Measurements from ENCODE around the gene NOSIP. TPM values are rescaled to one million over a fixed set of nuclear protein-coding genes. Genes with fewer than 3 reads are reported as not detected.
"Not testable (repeated sequence)": the region's sequence is repeated elsewhere in the genome, so short reads cannot be mapped to it uniquely, and the experiment has no call there.

NOSIP gene
- polyA plus RNA-seq, result 100 to 1,000 TPM in 3 of 4 donors, 10 to 100 TPM in 1; 51.8 to 181 (median 134) TPM
- long read RNA-seq, donor 1, transcript NOSIP-204 (9 exons, 1,005 nt), result major isoform, 19 of 19 reads
- long read RNA-seq, donor 1, partial matches to known transcripts, result 0 of 19 reads
- long read RNA-seq, donor 1, other reads (novel, unspliced or antisense), result 0 of 19 reads
- long read RNA-seq, donor 2, partial matches to known transcripts, result 0 of 7 reads
- long read RNA-seq, donor 2, other reads (novel, unspliced or antisense), result 6 of 7 reads
- long read RNA-seq, donor 3, transcript NOSIP-204 (9 exons, 1,005 nt), result major isoform, 10 of 70 reads
- long read RNA-seq, donor 3, partial matches to known transcripts, result 60 of 70 reads
- long read RNA-seq, donor 3, other reads (novel, unspliced or antisense), result 0 of 70 reads
- long read RNA-seq, donor 4, result 0 reads
- long read RNA-seq, donor 5, partial matches to known transcripts, result 6 of 6 reads
- long read RNA-seq, donor 5, other reads (novel, unspliced or antisense), result 0 of 6 reads
- long read RNA-seq, donor 6, transcript NOSIP-204 (9 exons, 1,005 nt), result major isoform, 10 of 10 reads
- long read RNA-seq, donor 6, partial matches to known transcripts, result 0 of 10 reads
- long read RNA-seq, donor 6, other reads (novel, unspliced or antisense), result 0 of 10 reads
- long read RNA-seq, donor 7, transcript NOSIP-204 (9 exons, 1,005 nt), result major isoform, 43 of 71 reads
- long read RNA-seq, donor 7, partial matches to known transcripts, result 25 of 71 reads
- long read RNA-seq, donor 7, other reads (novel, unspliced or antisense), result 0 of 71 reads
- long read RNA-seq, donor 8, partial matches to known transcripts, result 0 of 4 reads
- long read RNA-seq, donor 8, other reads (novel, unspliced or antisense), result 0 of 4 reads
- long read RNA-seq, donor 9, partial matches to known transcripts, result 0 of 3 reads
- long read RNA-seq, donor 9, other reads (novel, unspliced or antisense), result 0 of 3 reads
- long read RNA-seq, donor 10, transcript NOSIP-204 (9 exons, 1,005 nt), result major isoform, 17 of 19 reads
- long read RNA-seq, donor 10, partial matches to known transcripts, result 0 of 19 reads
- long read RNA-seq, donor 10, other reads (novel, unspliced or antisense), result 0 of 19 reads

DNA sequence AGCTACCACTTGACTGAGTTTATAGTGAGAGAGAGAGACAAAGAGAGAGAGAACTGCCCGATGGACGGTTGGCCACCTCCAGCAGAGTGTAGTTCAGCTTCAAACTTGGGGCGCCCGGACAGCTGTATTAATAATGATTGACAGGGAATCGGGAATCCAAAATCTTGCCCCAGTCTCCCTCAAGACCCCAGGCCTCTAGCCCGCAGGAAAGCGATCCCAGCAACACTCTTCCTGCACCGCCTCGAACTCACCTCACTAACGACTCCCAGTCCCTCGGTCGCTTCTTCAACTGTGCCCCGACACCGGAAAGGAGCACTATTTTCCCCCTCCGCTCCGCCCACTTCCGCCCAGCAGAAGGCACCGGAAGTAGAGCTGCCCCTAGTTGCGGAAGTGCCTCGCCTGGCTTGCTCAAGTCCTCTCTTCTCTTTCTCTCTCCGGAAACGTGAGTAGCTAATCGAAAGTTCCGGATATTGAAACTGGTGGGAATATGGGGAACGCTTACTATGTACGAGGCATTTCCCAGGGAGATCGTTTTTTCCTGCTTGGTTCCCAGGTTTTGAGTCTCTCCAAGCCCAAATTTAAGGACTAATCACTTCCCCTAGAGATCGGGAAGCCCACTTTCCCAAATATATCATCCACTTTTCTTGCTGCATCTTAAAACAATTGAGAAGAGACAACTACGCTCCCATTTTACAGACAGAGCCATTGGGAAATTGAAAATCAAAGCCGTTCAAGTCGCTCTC, at the start of gene NOSIP:
Gene NOSIP (minus strand): TSS at position 293 of the 743 bp plus-strand sequence. CDS start 19,865 bp downstream, outside the sequence.
- peaks cover 0 to 34% (median 0%) of the 10 kb centered on the region in 3 donors for H3K36me3 ChIP-seq (ENCODE audit: control insufficient read depth in 3 of 3, insufficient read depth in 2 of 3, low read depth in 1 of 3, low read length in 3 of 3)
- FAIRE-seq, result no peak
- DNase-seq, result peak; percentile 98
- H3K27ac ChIP-seq (ENCODE audit: low read depth in 1 of 3, low read length in 2 of 3), result peak within 1 kb of the TSS; percentile 45 to 84 (median 68)
- peak within 1 kb of the TSS; percentile 71 to 87 (median 82) for H3K4me3 ChIP-seq (ENCODE audit: low read depth in 1 of 3, low read length in 3 of 3)
- H3K27me3 ChIP-seq (ENCODE audit: control insufficient read depth in 3 of 3, insufficient read depth in 3 of 3, low read length in 3 of 3), result no peaks in the 10 kb centered on the region
- peaks cover 0 to 14% (median 6%) of the 10 kb centered on the region in 3 donors for H3K4me1 ChIP-seq (ENCODE audit: control insufficient read depth in 3 of 3, insufficient read depth in 2 of 3, low read depth in 1 of 3, low read length in 2 of 3)
- WGBS, 3 donors, result 1 to 2% (median 2%) methylated on average over 31 of the region's 31 CpGs
- no peaks in the 10 kb centered on the region for H3K9me3 ChIP-seq (ENCODE audit: control insufficient read depth in 2 of 2, insufficient read depth in 1 of 2, low read depth in 1 of 2, low read length in 1 of 2)

- FAIRE-seq, result no peak
- H3K27me3 ChIP-seq (ENCODE audit: control insufficient read depth in 3 of 3, insufficient read depth in 3 of 3, low read length in 3 of 3), result no peaks in the 10 kb centered on the region
- H3K27ac ChIP-seq (ENCODE audit: low read depth in 1 of 3, low read length in 2 of 3), result no peak overlapping the region
- peaks cover 0 to 10% (median 0%) of the 10 kb centered on the region in 3 donors for H3K4me1 ChIP-seq (ENCODE audit: control insufficient read depth in 3 of 3, insufficient read depth in 2 of 3, low read depth in 1 of 3, low read length in 2 of 3)
- WGBS, 3 donors, result 91 to 95% (median 94%) methylated on average over 9 of the region's 9 CpGs
- peaks cover 4 to 51% (median 16%) of the 10 kb centered on the region in 3 donors for H3K36me3 ChIP-seq (ENCODE audit: control insufficient read depth in 3 of 3, insufficient read depth in 2 of 3, low read depth in 1 of 3, low read length in 3 of 3)
- no peak overlapping the region for H3K4me3 ChIP-seq (ENCODE audit: low read depth in 1 of 3, low read length in 3 of 3)
- H3K9me3 ChIP-seq (ENCODE audit: control insufficient read depth in 2 of 2, insufficient read depth in 1 of 2, low read depth in 1 of 2, low read length in 1 of 2), result no peaks in the 10 kb centered on the region
- DNase-seq, result no peak
Measured at GRCh38 chr19:49629659-49630058, 49.3 kb upstream of the NOSIP start.

DNA sequence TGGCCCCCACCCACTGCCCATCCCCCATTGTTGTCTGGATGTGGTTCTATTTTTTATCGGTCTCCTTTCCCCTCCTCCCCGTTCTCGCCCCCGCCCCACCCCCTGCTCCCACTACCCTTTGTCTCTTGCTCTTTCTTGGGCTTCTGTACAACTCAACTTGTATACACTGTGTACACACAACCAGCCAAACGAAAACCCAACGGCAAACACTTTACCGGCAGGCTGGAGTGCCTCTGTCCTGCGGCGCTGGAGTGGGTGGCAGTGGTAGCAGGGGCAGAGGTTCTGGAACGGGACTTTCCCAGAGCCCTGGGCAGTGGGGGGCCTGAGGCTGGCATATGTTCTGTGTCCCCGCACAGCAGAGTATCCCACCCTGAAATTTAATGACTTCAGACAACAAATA, 45.9 kb upstream of the NOSIP start:
- no peaks in the 10 kb centered on the region for H3K27me3 ChIP-seq (ENCODE audit: control insufficient read depth in 3 of 3, insufficient read depth in 3 of 3, low read length in 3 of 3)
- DNase-seq (no peak), FAIRE-seq (no peak)
- peaks cover 0 to 7% (median 0%) of the 10 kb centered on the region in 3 donors for H3K4me1 ChIP-seq (ENCODE audit: control insufficient read depth in 3 of 3, insufficient read depth in 2 of 3, low read depth in 1 of 3, low read length in 2 of 3)
- no peaks in the 10 kb centered on the region for H3K9me3 ChIP-seq (ENCODE audit: control insufficient read depth in 2 of 2, insufficient read depth in 1 of 2, low read depth in 1 of 2, low read length in 1 of 2)
- WGBS, 3 donors, result 87 to 93% (median 87%) methylated on average over 11 of the region's 11 CpGs
- no peak overlapping the region for H3K4me3 ChIP-seq (ENCODE audit: low read depth in 1 of 3, low read length in 3 of 3)
- H3K36me3 ChIP-seq (ENCODE audit: control insufficient read depth in 3 of 3, insufficient read depth in 2 of 3, low read depth in 1 of 3, low read length in 3 of 3), result peaks cover 4 to 77% (median 20%) of the 10 kb centered on the region in 3 donors
- H3K27ac ChIP-seq (ENCODE audit: low read depth in 1 of 3, low read length in 2 of 3), result no peak overlapping the region

GRCh38 chr19:49624967-49625910, 44.9 kb upstream of the NOSIP start:
- 76 to 80% (median 78%) methylated on average over 24 to 27 of the region's 27 CpGs for WGBS, 3 donors
- no peaks in the 10 kb centered on the region for H3K27me3 ChIP-seq (ENCODE audit: control insufficient read depth in 3 of 3, insufficient read depth in 3 of 3, low read length in 3 of 3)
- H3K4me1 ChIP-seq (ENCODE audit: control insufficient read depth in 3 of 3, insufficient read depth in 2 of 3, low read depth in 1 of 3, low read length in 2 of 3), result no peaks in the 10 kb centered on the region
- DNase-seq (no peak), FAIRE-seq (no peak)
- H3K36me3 ChIP-seq (ENCODE audit: control insufficient read depth in 3 of 3, insufficient read depth in 2 of 3, low read depth in 1 of 3, low read length in 3 of 3), result peaks cover 4 to 83% (median 20%) of the 10 kb centered on the region in 3 donors
- no peaks in the 10 kb centered on the region for H3K9me3 ChIP-seq (ENCODE audit: control insufficient read depth in 2 of 2, insufficient read depth in 1 of 2, low read depth in 1 of 2, low read length in 1 of 2)
- H3K27ac ChIP-seq (ENCODE audit: low read depth in 1 of 3, low read length in 2 of 3), result no peak overlapping the region
- H3K4me3 ChIP-seq (ENCODE audit: low read depth in 1 of 3, low read length in 3 of 3), result no peak overlapping the region

GRCh38 chr19:49617860-49618259, 37.5 kb upstream of the NOSIP start:
- H3K27ac ChIP-seq (ENCODE audit: low read depth in 1 of 3, low read length in 2 of 3); H3K9me3 ChIP-seq (ENCODE audit: control insufficient read depth in 2 of 2, insufficient read depth in 1 of 2, low read depth in 1 of 2, low read length in 1 of 2); DNase-seq; FAIRE-seq; H3K4me3 ChIP-seq (ENCODE audit: low read depth in 1 of 3, low read length in 3 of 3); H3K4me1 ChIP-seq (ENCODE audit: control insufficient read depth in 3 of 3, insufficient read depth in 2 of 3, low read depth in 1 of 3, low read length in 2 of 3); H3K27me3 ChIP-seq (ENCODE audit: control insufficient read depth in 3 of 3, insufficient read depth in 3 of 3, low read length in 3 of 3): not testable (repeated sequence)
- peaks cover 10 to 92% (median 17%) of the 10 kb centered on the region in 3 donors for H3K36me3 ChIP-seq (ENCODE audit: control insufficient read depth in 3 of 3, insufficient read depth in 2 of 3, low read depth in 1 of 3, low read length in 3 of 3)
- WGBS, 3 donors, result 92 to 93% (median 92%) methylated on average over 13 of the region's 13 CpGs

DNA sequence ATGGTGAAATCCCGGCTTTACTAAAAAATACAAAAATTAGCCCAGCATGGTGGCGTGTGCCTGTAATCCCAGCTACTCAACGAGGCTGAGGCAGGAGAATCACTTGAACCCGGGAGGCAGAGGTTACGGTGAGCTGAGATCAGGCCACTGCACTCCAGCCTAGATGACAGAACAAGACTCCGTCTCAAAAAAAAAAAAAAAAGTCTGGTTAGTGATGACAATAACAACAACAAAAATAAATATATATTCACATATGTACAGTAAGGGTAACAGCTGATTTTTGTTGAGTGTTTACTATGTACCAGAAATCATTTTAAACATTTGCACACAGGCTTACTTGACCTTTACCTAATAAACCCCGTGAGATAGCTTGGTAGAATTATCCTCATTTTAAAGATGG, 36.6 kb upstream of the NOSIP start:
- H3K27me3 ChIP-seq (ENCODE audit: control insufficient read depth in 3 of 3, insufficient read depth in 3 of 3, low read length in 3 of 3), result no peaks in the 10 kb centered on the region
- no peak overlapping the region for H3K27ac ChIP-seq (ENCODE audit: low read depth in 1 of 3, low read length in 2 of 3)
- peaks cover 0 to 4% (median 0%) of the 10 kb centered on the region in 3 donors for H3K4me1 ChIP-seq (ENCODE audit: control insufficient read depth in 3 of 3, insufficient read depth in 2 of 3, low read depth in 1 of 3, low read length in 2 of 3)
- FAIRE-seq, result no peak
- peaks cover 0 to 7% of the 10 kb centered on the region in 2 donors for H3K9me3 ChIP-seq (ENCODE audit: control insufficient read depth in 2 of 2, insufficient read depth in 1 of 2, low read depth in 1 of 2, low read length in 1 of 2)
- no peak for DNase-seq
- WGBS, 3 donors, result 90 to 95% (median 93%) methylated on average over 7 of the region's 7 CpGs
- H3K36me3 ChIP-seq (ENCODE audit: control insufficient read depth in 3 of 3, insufficient read depth in 2 of 3, low read depth in 1 of 3, low read length in 3 of 3), result peaks cover 10 to 96% (median 17%) of the 10 kb centered on the region in 3 donors
- no peak overlapping the region for H3K4me3 ChIP-seq (ENCODE audit: low read depth in 1 of 3, low read length in 3 of 3)

DNA sequence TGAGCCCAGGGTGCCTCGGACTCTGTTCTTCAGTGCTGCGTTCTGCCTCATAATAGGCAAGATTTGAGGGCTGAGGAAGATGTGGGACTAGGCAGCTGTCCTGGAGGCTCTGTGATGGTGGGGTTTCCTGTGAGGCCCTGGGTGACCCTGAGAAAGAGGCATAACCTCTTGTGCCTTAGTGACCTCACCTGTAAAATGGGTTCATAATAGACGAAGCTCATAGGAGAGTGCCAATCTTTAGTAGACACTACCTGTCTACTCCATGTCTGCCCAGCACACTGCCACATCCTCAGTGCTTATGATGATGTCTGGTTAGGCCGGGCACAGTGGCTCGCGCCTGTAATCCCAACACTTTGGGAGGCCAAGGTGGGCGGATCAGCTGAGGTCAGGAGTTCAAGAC, 36.2 kb upstream of the NOSIP start:
- Histone ChIP-seq H3K4me1 (ENCODE audit: control insufficient read depth in 3 of 3, insufficient read depth in 2 of 3, low read depth in 1 of 3, low read length in 2 of 3) (peaks cover 0 to 4% (median 0%) of the 10 kb centered on the region in 3 donors), H3K27me3 (ENCODE audit: control insufficient read depth in 3 of 3, insufficient read depth in 3 of 3, low read length in 3 of 3) (no peaks in the 10 kb centered on the region), H3K4me3 (ENCODE audit: low read depth in 1 of 3, low read length in 3 of 3) (no peak overlapping the region), H3K36me3 (ENCODE audit: control insufficient read depth in 3 of 3, insufficient read depth in 2 of 3, low read depth in 1 of 3, low read length in 3 of 3) (peaks cover 9 to 93% (median 17%) of the 10 kb centered on the region in 3 donors), H3K9me3 (ENCODE audit: control insufficient read depth in 2 of 2, insufficient read depth in 1 of 2, low read depth in 1 of 2, low read length in 1 of 2) (peaks cover 0 to 7% of the 10 kb centered on the region in 2 donors), H3K27ac (ENCODE audit: low read depth in 1 of 3, low read length in 2 of 3) (no peak overlapping the region)
- no peak for FAIRE-seq
- WGBS, 3 donors, result 95 to 96% (median 96%) methylated on average over 7 of the region's 7 CpGs
- no peak for DNase-seq

Data from small intestine (tissue), 16 donors.